HG02798 (cell line): Measurements from ENCODE around the gene SMIM36.
"Not testable (repeated sequence)": the region's sequence is repeated elsewhere in the genome, so short reads cannot be mapped to it uniquely, and the experiment has no call there.

Experiments
- ATAC-seq: cut with Tn5 transposase; IDR thresholded peaks from one replicate; pipeline ENCODE4 v1.9.1; 2021; ENCODE audit warnings: mild to moderate bottlenecking; ENCODE audit not compliant: unreplicated experiment, poor library complexity

SMIM36 gene

GRCh38 chr17:55418369-55419268, 92.6 kb downstream of the SMIM36 start:
- no peak for ATAC-seq

- no peak for ATAC-seq
Observed at GRCh38 chr17:55417411-55418268, 93.6 kb downstream of the SMIM36 start.

- no peak for ATAC-seq
Observed at GRCh38 chr17:55416470-55417052, 94.7 kb downstream of the SMIM36 start.

- ATAC-seq, result no peak
Observed at GRCh38 chr17:55416000-55416399, 95.3 kb downstream of the SMIM36 start.

GRCh38 chr17:55414983-55415382, 96.3 kb downstream of the SMIM36 start:
- ATAC-seq, result no peak

- ATAC-seq, result no peak
Observed at GRCh38 chr17:55413825-55414489, 97.3 kb downstream of the SMIM36 start.

GRCh38 chr17:55411463-55411855, 99.8 kb downstream of the SMIM36 start:
- no peak for ATAC-seq

GRCh38 chr17:55410722-55411462, 100.4 kb downstream of the SMIM36 start:
- no peak for ATAC-seq

- ATAC-seq, result no peak
Observed at GRCh38 chr17:55409030-55409800, 102.0 kb downstream of the SMIM36 start.

- ATAC-seq, result no peak
Observed at GRCh38 chr17:55407641-55408566, 103.3 kb downstream of the SMIM36 start.

GRCh38 chr17:55405600-55405999, 105.7 kb downstream of the SMIM36 start:
- no peak for ATAC-seq

- not testable (repeated sequence) for ATAC-seq
Observed at GRCh38 chr17:55404197-55404596, 107.1 kb downstream of the SMIM36 start.

- no peak for ATAC-seq
Observed at GRCh38 chr17:55402374-55402773, 108.9 kb downstream of the SMIM36 start.
